HG03097 (cell line): Measurements from ENCODE around the gene EIF2B4.
A peak's percentile ranks its signal among the peaks of the same experiment; 100 is the strongest.
"Not testable (repeated sequence)": the region's sequence is repeated elsewhere in the genome, so short reads cannot be mapped to it uniquely, and the experiment has no call there.

Experiments used
- ATAC-seq: cut with Tn5 transposase; IDR thresholded peaks from one replicate; pipeline ENCODE4 v1.9.1; 2021; ENCODE audit not compliant: unreplicated experiment, low FRiP score

Gene EIF2B4

GRCh38 chr2:27378096-27378808 lies 8.1 kb upstream of the EIF2B4 start:
- no peak for ATAC-seq

DNA sequence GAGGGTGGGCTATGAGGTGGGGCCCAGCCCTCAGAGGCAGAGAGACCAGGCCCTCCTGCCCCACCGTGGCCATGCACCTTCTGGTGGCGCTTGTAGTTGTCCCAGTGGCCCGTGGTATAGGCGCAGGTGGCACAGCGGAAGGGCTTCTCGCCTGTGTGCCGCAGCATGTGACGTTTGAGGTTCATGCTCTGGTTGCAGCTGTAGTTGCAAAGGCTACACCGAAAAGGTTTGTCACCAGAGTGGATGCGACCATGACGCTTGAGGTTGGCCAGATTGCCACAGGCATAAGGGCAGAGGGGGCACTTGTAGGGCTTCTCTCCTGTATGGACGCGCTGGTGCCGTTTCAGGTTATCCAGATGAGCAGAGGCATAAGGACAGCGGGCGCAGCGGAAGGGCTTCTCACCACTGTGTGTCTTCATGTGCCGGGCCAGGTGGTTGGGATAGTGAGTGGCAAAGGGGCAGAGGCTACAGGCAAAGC lies 7.5 kb upstream of the EIF2B4 start:
- ATAC-seq, result no peak

DNA sequence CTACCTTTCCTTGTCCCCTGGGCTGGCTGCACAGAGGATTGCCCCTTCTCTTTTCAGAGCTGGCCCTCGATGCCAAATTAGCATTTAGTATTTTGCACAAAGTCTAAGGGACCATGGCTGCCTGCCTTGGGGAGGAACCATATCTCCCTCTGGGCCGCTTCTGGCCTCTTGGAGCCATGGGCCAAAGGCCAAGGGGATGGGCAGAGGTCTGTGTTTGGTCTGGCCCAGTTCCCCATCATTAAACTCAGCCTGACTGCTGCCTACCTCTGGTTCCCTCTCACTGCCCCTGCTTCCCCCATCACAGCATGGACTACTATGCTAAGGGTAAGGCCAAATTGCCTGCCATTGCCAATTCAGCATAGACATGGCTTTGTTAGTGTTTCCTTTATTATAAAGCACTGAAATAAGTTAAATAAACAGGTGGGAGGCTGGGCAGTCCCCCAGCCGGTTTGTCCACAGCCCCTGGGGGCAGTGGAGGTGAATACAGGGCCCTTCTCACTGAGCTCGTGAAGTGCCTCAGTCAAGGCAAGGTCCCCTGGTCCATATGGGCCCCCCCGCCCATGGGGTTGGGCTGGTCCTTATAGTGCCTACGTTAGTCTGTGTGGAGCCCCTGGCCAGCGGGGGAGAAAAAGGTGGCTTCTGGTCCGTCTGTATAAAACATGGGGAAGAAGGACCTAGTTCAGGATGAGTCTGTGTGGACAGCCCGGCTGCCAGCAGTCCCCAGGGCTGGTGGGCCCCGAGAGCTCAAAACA lies 6.9 kb upstream of the EIF2B4 start:
- ATAC-seq, result no peak

DNA sequence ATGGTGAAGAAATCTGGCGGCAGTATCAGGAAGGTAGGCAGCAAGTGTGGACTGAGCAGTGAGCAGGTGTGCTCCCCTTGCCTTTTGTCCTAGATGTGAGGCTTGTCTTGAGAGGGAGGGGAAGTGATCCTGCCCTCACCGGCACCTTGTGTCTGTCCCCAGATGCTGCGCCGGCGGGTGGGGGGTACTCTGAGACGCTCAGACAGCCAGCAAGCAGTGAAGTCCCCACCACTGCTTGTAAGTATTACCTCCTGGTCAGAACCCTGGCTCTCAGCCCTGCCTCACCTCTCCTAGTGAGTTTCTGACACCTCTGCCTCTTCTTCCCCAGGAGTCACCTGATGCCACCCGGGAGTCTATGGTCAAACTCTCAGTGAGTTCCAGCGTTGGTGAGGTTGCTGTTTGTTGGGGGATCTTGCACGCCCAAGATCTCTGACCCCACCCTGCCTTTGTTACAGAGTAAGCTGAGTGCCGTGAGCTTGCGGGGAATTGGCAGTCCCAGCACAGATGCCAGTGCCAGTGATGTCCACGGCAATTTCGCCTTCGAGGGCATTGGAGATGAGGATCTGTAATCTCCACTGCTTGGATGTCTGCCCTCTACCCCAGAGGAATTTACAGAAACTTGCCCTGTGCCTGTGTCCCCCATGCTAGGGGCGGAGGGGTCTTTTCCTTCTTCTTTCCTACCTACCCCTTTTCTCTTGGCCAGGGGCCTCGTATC lies 6.2 kb upstream of the EIF2B4 start:
- no peak for ATAC-seq

GRCh38 chr2:27375513-27376099 lies 5.5 kb upstream of the EIF2B4 start:
- ATAC-seq, result no peak

DNA sequence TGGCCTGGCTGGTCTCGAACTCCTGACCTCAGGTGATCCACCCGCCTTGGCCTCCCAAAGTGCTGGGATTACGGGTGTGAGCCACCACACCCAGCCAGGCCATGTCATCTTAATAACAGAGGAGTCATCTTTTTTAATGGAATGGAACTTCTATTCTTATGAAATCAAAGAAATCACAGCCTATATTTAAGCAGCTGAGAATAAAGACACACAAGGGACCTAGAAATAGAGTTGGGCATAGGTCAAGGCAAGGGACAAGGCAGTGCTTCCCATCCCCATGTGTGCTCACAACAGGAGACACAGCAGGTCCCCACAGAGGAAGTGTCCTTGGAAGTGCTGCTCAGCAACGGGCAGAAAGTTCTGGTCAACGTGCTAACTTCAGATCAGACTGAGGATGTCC lies 3.4 kb upstream of the EIF2B4 start:
- ATAC-seq, result no peak

- no peak for ATAC-seq
Measured at GRCh38 chr2:27372937-27373336, 2.8 kb upstream of the EIF2B4 start.

DNA sequence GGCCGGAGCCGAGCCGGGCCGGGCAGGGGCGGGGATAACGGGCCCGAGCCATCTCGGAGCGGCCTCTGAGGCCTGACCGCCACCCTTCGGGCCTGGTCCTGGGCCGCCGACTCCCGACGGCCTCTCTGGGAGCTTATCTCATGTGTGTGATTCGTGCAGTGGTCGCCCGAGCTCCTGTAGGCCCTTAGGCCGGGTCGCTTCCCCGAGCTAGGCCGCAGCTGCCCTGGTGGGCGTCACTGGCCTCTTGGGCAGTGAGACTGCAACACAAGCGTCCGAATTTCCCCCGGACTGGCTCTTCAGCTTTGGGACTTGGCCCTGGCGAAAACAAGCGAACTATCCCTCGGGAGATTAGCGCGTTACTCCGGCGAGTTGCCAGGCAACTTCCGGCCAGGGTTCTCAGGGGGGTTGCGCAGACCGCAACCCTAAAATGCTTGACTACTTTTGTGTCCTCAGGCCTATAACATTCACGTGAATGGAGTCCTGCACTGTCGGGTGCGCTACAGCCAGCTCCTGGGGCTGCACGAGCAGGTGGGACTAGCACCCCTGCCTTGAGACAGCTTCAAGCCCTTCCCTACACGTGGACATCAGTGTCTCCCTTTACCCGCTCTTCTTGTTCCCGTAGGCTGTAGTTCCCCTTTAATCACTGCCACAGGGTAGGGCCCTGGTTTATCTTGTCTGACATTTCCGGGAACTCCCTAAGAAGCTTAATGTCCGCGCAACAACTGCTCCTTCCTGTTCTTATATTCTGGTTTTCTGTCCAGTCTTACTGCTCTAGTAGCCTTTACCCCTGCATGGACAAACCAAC lies 880 bp upstream of the EIF2B4 start:
- peak; percentile 24 for ATAC-seq

GRCh38 chr2:27369471-27370025 lies 590 bp downstream of the EIF2B4 start:
- ATAC-seq, result no peak

- no peak for ATAC-seq
Measured at GRCh38 chr2:27363933-27364332, 6.2 kb downstream of the EIF2B4 start.

DNA sequence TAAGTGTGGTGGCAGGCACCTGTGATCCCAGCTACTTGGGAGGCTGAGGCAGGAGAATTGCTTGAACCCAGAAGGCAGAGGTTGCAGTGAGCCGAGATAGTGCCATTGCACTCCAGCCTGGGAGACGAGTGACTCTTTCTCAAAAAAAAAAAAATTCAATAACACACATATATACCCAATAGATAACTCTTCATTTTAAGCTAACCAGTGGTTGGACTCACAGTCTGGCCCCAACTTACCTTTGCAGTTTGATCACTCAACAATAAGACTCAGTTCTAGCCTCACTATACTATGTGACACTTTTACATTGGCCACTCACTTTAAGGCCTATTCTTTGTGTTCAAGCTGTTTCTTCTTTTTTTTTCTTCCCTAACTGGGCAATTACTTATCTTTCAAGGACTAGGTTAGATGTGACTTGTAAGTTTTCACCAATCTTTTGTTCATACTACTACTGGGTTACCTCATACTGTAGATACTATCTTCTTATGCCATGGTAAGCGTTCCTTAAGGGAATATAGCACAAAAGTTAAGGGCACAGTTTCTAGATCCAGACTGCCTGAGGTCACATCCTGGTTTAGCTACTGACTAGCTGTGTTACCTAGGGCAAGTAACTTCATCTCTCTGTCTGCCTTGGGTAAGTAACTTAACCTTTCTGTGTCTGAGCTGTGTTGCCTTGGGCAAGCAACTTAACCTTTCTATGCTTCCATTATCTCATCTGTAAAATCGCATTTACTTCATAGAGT lies 7.3 kb downstream of the EIF2B4 start:
- ATAC-seq, result no peak

- ATAC-seq, result peak; percentile 82
Measured at GRCh38 chr2:27356382-27357181, 13.6 kb downstream of the EIF2B4 start, which contains the start of gene GTF3C2. TSS of gene GTF3C2 (minus strand) at chr2:27356764. CDS start at chr2:27343554, 13,210 bp downstream.

DNA sequence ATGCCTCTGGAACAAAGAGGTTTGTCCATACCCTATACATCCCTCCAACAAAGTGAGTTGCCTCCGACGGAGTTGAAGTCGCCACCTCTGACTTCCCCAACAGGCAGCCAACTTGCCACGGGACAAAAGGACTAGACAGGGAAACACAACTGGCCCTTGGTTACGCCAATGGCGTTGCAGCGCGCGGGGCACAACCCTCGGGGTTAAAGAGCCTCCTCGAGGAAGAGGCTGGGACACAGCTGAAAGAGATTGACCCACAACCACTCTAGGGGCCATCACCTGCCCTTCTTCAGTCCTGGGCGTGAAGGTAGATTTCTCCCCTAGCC lies 14.1 kb downstream of the EIF2B4 start:
- peak; percentile 32 for ATAC-seq

GRCh38 chr2:27354597-27354927 lies 15.6 kb downstream of the EIF2B4 start:
- ATAC-seq, result no peak

DNA sequence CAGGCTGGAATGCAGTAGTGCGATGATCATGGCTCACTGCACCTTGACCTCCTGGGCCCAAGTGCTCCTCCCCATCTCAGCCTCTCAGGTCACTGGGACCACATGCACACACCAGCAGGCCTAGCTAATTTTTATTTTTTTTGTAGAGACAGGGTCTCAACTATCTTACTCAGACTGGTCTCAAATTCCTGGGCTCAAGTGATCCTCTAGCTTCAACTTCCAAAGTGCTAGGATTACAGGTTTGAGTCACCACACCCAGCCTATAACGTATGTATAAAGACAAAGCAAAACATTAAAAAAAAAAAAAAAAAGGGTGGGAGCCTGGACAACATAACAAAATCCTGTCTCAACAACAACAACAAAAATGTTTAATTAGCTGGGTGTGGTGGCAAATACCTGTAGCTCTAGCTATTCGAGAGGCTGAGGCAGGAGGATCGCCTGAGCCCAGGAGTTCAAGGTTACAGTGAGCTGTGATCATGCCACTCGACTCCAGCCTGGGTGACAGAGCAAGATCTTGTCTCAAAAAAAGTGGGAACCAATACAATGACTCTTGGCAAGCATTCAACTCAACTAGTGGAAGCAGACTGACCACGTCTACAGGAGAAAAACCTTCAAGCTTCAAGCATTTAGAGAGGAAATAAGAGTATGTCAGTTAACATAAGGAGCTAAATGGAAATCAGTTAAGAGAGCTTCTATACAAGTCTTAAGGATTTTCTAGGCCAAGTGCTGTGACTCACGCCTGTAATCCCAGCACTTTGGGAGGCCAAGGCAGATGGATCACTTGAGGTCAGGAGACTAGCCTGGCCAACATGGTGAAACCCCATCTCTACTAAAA lies 16.2 kb downstream of the EIF2B4 start:
- no peak for ATAC-seq

DNA sequence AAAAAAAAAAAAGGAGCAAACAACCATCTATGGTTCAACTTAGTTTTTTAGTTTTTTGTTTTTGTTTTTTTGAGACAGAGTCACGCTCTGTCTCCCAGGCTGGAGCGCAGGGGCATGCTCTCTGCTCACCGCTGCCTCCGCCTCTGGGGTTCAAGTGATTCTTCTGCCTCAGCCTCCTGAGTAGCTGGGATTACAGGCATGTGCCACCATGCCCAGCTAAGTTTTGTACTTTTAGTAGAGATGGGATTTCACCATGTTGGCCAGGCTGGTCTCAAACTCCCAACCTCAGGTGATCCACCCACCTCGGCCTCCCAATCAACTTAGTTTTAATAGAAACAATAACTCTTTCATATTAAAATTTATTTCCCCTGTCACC lies 16.8 kb downstream of the EIF2B4 start:
- not testable (repeated sequence) for ATAC-seq

- no peak for ATAC-seq
Measured at GRCh38 chr2:27351802-27352598, 18.1 kb downstream of the EIF2B4 start.
